Transverse colon (tissue), 4 donors: ENCODE results near the gene HMX2. TPM values are rescaled to one million over a fixed set of nuclear protein-coding genes. Genes with fewer than 3 reads are reported as not detected.
"Not testable (repeated sequence)": the region's sequence is repeated elsewhere in the genome, so short reads cannot be mapped to it uniquely, and the experiment has no call there.

ENCODE experiments used
- DNase-seq: peaks from one replicate; pipeline ENCODE4 v3.0.0-alpha.2; 2019
- H3K27ac ChIP-seq, 4 donors: fragments of 200-600 bp; sonication (generic); 2 replicates each; pipeline ENCODE4 v1.5.1; 2016 to 2018; ENCODE audit warnings: inconsistent platforms in 4 of 4
- H3K27me3 ChIP-seq: fragments of 200-600 bp; sonication (generic); 2 replicates; pipeline ENCODE4 v1.5.1; 2017; ENCODE audit warnings: inconsistent platforms
- H3K36me3 ChIP-seq, 4 donors: fragments of 200-600 bp; sonication (generic); 2 replicates each; pipeline ENCODE4 v1.5.1; 2017 to 2019; ENCODE audit warnings: inconsistent platforms in 4 of 4
- H3K4me1 ChIP-seq, 4 donors: fragments of 200-600 bp; sonication (generic); 2 replicates each; pipeline ENCODE4 v1.5.1; 2017 to 2020; ENCODE audit warnings: inconsistent platforms in 4 of 4
- H3K4me3 ChIP-seq, 4 donors: fragments of 200-600 bp; sonication (generic); 1 replicate in 1 of 4; 2 replicates in 3 of 4; pipeline versions ENCODE4 v1.5.1 to v1.6.1; 2017 to 2019; ENCODE audit warnings: inconsistent platforms in 4 of 4
- H3K9me3 ChIP-seq, 2 donors: fragments of 200-600 bp; sonication (generic); 2 replicates each; pipeline ENCODE4 v1.5.1; 2017 to 2019; ENCODE audit warnings: inconsistent platforms in 2 of 2
- CTCF ChIP-seq, 5 experiments: fragments of 200-600 bp in 3 of 5; fragments of 450-650 bp in 2 of 5; sonication (generic) in 3 of 5; IDR thresholded peaks; 1 replicate in 2 of 5; 2 replicates in 3 of 5; pipeline ENCODE4 v1.5.1; 2016 to 2017; ENCODE audit warnings: antibody characterized with exemption in 5 of 5, inconsistent platforms in 3 of 5, mild to moderate bottlenecking in 2 of 5, moderate library complexity in 1 of 5
- EP300 ChIP-seq: sonication (generic); formaldehyde crosslinking; IDR thresholded peaks from one replicate; pipeline ENCODE4 v1.6.1; 2017; ENCODE audit warnings: antibody characterized with exemption, low read depth
- POLR2A ChIP-seq: fragments of 450-650 bp; IDR thresholded peaks from one replicate; pipeline ENCODE4 v1.6.1; 2016; ENCODE audit warnings: antibody characterized with exemption, mild to moderate bottlenecking, moderate library complexity
- POLR2AphosphoS5 ChIP-seq, 3 donors: sonication (generic); formaldehyde crosslinking; IDR thresholded peaks; one replicate each; pipeline ENCODE4 v1.6.1; 2016; ENCODE audit warnings: antibody characterized with exemption in 3 of 3
- WGBS, 2 donors: methylation state at CpG; one replicate each; pipeline ENCODE4 v1.1.5; 2018; ENCODE audit warnings: low coverage in 1 of 2; 5-methylcytosine and 5-hydroxymethylcytosine counted together
- in situ Hi-C, 4 donors: fragments of 200-750 bp; cut with MboI; loops; one replicate each; pipeline versions ENCODE4 v1.15.0 to v1.15.1; 2017; ENCODE audit warnings: low sequenced_read_pairs in 3 of 4, low pct_ligation_motif_present in 1 of 4, low pct_unique_long_range_greater_than_20kb in 1 of 4
- intact Hi-C: fragments of 100-400 bp; cut with DNase I; formaldehyde crosslinking; loops from one replicate; pipeline ENCODE4 v1.15.1; 2023; ENCODE audit warnings: low total_unique reads
- total RNA-seq, 4 donors: library from RNA; depleted of rRNA; stranded (reverse); fragments of >200 nt; gene quantifications; one replicate each; pipeline ENCODE4 v1.1.0, GENCODE V29; 2016

The HMX2 gene
- total RNA-seq, 4 donors from 2014 or later = 0.41 to 0.64 TPM; not detected in 2

GRCh38 chr10:123166618-123167017, 18.7 kb downstream of the HMX2 start:
- in situ Hi-C loops = no loop called here
- H3K4me1 ChIP-seq = no peaks in the 10 kb centered on the region

GRCh38 chr10:123170961-123171360, 23.0 kb downstream of the HMX2 start:
- Histone ChIP-seq H3K36me3 (peaks cover 0 to 2% (median 0%) of the 10 kb centered on the region in 4 donors), H3K27ac (no peak overlapping the region), H3K9me3 (no peaks in the 10 kb centered on the region), H3K4me3 (no peak overlapping the region), H3K27me3 (no peaks in the 10 kb centered on the region), H3K4me1 (no peaks in the 10 kb centered on the region)
- intact Hi-C loops = no loop called here
- in situ Hi-C loops = no loop called here
- TF ChIP-seq CTCF (IDR thresholded peaks at IDR 0.05) = no peak
- TF ChIP-seq POLR2AphosphoS5 (IDR thresholded peaks at IDR 0.05) = no peak
- 98 to 100% methylated on average over 4 of the region's 4 CpGs for whole genome bisulfite sequencing, 2 donors
- no peak for DNase-seq

More at GRCh38 chr10:123166618-123167017, 18.7 kb downstream of the HMX2 start:
- Histone ChIP-seq H3K9me3 (no peaks in the 10 kb centered on the region), H3K36me3 (peaks cover 0 to 34% (median 15%) of the 10 kb centered on the region in 4 donors), H3K4me3 (no peak overlapping the region), H3K27ac (no peak overlapping the region), H3K27me3 (no peaks in the 10 kb centered on the region)
- 90 to 97% methylated on average over 2 of the region's 2 CpGs for WGBS, 2 donors
- DNase-seq = no peak
- intact Hi-C loops = no loop called here
- TF ChIP-seq CTCF (IDR thresholded peaks at IDR 0.05) (no peak), POLR2A (no peak), EP300 (no peak), POLR2AphosphoS5 (IDR thresholded peaks at IDR 0.05) (no peak)

GRCh38 chr10:123171616-123172015, 23.7 kb downstream of the HMX2 start:
- H3K27me3 ChIP-seq, H3K36me3 ChIP-seq, H3K4me3 ChIP-seq, intact Hi-C loops, H3K27ac ChIP-seq, H3K9me3 ChIP-seq, H3K4me1 ChIP-seq, in situ Hi-C loops, DNase-seq: not testable (repeated sequence)
- WGBS, 2 donors = 88 to 96% methylated on average over 5 to 10 of the region's 10 CpGs

GRCh38 chr10:123175389-123176387, 27.8 kb downstream of the HMX2 start:
- no peak for TF ChIP-seq EP300
- no peak for TF ChIP-seq POLR2A
- no peak for TF ChIP-seq POLR2AphosphoS5 (IDR thresholded peaks at IDR 0.05)
- TF ChIP-seq CTCF (IDR thresholded peaks at IDR 0.05) = no peak
- 87 to 97% methylated on average over 3 to 9 of the region's 9 CpGs for WGBS, 2 donors
- H3K4me3 ChIP-seq = no peak overlapping the region
- no peak overlapping the region for H3K27ac ChIP-seq
- no peaks in the 10 kb centered on the region for H3K9me3 ChIP-seq
- in situ Hi-C loops = no loop called here
- no peaks in the 10 kb centered on the region for H3K27me3 ChIP-seq
- no peak for DNase-seq
- H3K36me3 ChIP-seq = peaks cover 0 to 4% (median under 1%) of the 10 kb centered on the region in 4 donors
- intact Hi-C loops = no loop called here
- no peaks in the 10 kb centered on the region for H3K4me1 ChIP-seq

- 94 to 100% methylated on average over 2 to 4 of the region's 4 CpGs for WGBS, 2 donors
- intact Hi-C loops = not testable (repeated sequence)
These were observed 30.5 kb downstream of the HMX2 start for GRCh38 chr10:123178390-123178789.

More at GRCh38 chr10:123178390-123178789, 30.5 kb downstream of the HMX2 start:
- in situ Hi-C loops, H3K27ac ChIP-seq, DNase-seq, H3K4me3 ChIP-seq, H3K27me3 ChIP-seq, H3K9me3 ChIP-seq, H3K4me1 ChIP-seq, H3K36me3 ChIP-seq: not testable (repeated sequence)
